SU-DHL-6 (cell line): Measurements from ENCODE around the gene SFMBT2.
"Not testable (repeated sequence)": the region's sequence is repeated elsewhere in the genome, so short reads cannot be mapped to it uniquely, and the experiment has no call there.

Source experiments
- H2AFZ ChIP-seq: fragments of 200-600 bp; sonication (generic); 2 replicates; pipeline ENCODE4 v1.6.1; 2014; ENCODE audit warnings: low read depth, mild to moderate bottlenecking, moderate library complexity, mixed read lengths, antibody characterized with exemption, low read length; ENCODE audit not compliant: severe bottlenecking
- H3F3A ChIP-seq: fragments of 200-600 bp; shearing (Covaris generic); 2 replicates; pipeline ENCODE4 v1.6.0; 2016; ENCODE audit warnings: antibody characterized with exemption, mild to moderate bottlenecking; ENCODE audit not compliant: insufficient read depth
- H3K27ac ChIP-seq: fragments of 200-600 bp; sonication (generic); 2 replicates; pipeline ENCODE4 v1.5.1; 2016; ENCODE audit warnings: low read depth, mild to moderate bottlenecking, low read length, moderate library complexity, mixed read lengths
- H3K27me3 ChIP-seq: fragments of 200-600 bp; sonication (generic), shearing (Covaris generic); 2 replicates; pipeline ENCODE4 v1.6.0; 2014; ENCODE audit warnings: mild to moderate bottlenecking, low read length
- H3K36me3 ChIP-seq: fragments of 200-600 bp; sonication (generic); 2 replicates; pipeline ENCODE4 v1.6.1; 2014; ENCODE audit warnings: mild to moderate bottlenecking, low read length, mixed read lengths
- H3K4me2 ChIP-seq: fragments of 300-600, 200-600 bp; shearing (Covaris generic), sonication (generic); 2 replicates; pipeline ENCODE4 v1.6.0; 2014; ENCODE audit warnings: low read length, low read depth, mild to moderate bottlenecking; ENCODE audit not compliant: poor library complexity, severe bottlenecking
- H3K4me3 ChIP-seq: fragments of 200-600 bp; sonication (generic); 2 replicates; pipeline ENCODE4 v1.5.1; 2014; ENCODE audit warnings: antibody characterized with exemption, low read length, mild to moderate bottlenecking, mixed read lengths; ENCODE audit not compliant: insufficient read depth, poor library complexity, severe bottlenecking
- H3K79me2 ChIP-seq: fragments of 200-600 bp; sonication (generic); 2 replicates; pipeline ENCODE4 v1.6.1; 2014; ENCODE audit warnings: mild to moderate bottlenecking, low read length, moderate library complexity; ENCODE audit not compliant: insufficient read depth
- H3K9ac ChIP-seq: fragments of 200-600 bp; sonication (generic); 2 replicates; pipeline ENCODE4 v1.7.0; 2014; ENCODE audit warnings: mild to moderate bottlenecking, low read length
- H3K9me2 ChIP-seq: fragments of 200-600 bp; sonication (generic); replicated peaks from 2 replicates; pipeline ENCODE4 v1.6.1; 2014; ENCODE audit warnings: low read length; ENCODE audit not compliant: insufficient read depth
- H3K9me3 ChIP-seq: fragments of 200-600 bp; sonication (generic); 2 replicates; pipeline ENCODE4 v1.6.1; 2014; ENCODE audit warnings: low read length, mixed read lengths; ENCODE audit not compliant: insufficient read depth
- H4K20me1 ChIP-seq: fragments of 200-600 bp; sonication (generic); 2 replicates; pipeline ENCODE4 v1.6.1; 2014; ENCODE audit warnings: low read depth, mild to moderate bottlenecking, antibody characterized with exemption, low read length, moderate library complexity, mixed read lengths
- EZH2phosphoT487 ChIP-seq: fragments of 200-600 bp; sonication (generic), shearing (Covaris generic); conservative IDR thresholded peaks from 2 replicates; pipeline ENCODE4 v1.6.1; 2018; ENCODE audit warnings: mild to moderate bottlenecking, antibody characterized with exemption, low read length, moderate library complexity, mixed read lengths
- TF ChIP-seq, protein P1 (sequence below): fragments of 200-600 bp; sonication (generic); IDR thresholded peaks from one replicate; pipeline ENCODE4 v1.5.1; 2017; ENCODE audit warnings: antibody characterized with exemption, mild to moderate bottlenecking, low read length, moderate library complexity; ENCODE audit not compliant: insufficient read depth, poor library complexity, severe bottlenecking

SFMBT2 gene

GRCh38 chr10:7388602-7389001 lies 22.2 kb downstream of the SFMBT2 start:
- Histone ChIP-seq H3K9me3 (no peaks in the 10 kb centered on the region), H4K20me1 (peaks cover 21% of the 10 kb centered on the region; the same call in 1 of the 2 replicates), H3F3A (no peaks in the 10 kb centered on the region), H3K9me2 (no peaks in the 10 kb centered on the region), H3K27me3 (no peaks in the 10 kb centered on the region), H3K4me2 (peak overlapping the region; percentile 42), H3K9ac (no peak overlapping the region), H2AFZ (no peak overlapping the region), H3K4me3 (no peak overlapping the region), H3K79me2 (peaks cover 87% of the 10 kb centered on the region), H3K27ac (no peak overlapping the region), H3K36me3 (no peaks in the 10 kb centered on the region)
- no peak for TF ChIP-seq EZH2phosphoT487
- TF ChIP-seq, protein P1, sequence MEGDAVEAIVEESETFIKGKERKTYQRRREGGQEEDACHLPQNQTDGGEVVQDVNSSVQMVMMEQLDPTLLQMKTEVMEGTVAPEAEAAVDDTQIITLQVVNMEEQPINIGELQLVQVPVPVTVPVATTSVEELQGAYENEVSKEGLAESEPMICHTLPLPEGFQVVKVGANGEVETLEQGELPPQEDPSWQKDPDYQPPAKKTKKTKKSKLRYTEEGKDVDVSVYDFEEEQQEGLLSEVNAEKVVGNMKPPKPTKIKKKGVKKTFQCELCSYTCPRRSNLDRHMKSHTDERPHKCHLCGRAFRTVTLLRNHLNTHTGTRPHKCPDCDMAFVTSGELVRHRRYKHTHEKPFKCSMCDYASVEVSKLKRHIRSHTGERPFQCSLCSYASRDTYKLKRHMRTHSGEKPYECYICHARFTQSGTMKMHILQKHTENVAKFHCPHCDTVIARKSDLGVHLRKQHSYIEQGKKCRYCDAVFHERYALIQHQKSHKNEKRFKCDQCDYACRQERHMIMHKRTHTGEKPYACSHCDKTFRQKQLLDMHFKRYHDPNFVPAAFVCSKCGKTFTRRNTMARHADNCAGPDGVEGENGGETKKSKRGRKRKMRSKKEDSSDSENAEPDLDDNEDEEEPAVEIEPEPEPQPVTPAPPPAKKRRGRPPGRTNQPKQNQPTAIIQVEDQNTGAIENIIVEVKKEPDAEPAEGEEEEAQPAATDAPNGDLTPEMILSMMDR: no peak

DNA sequence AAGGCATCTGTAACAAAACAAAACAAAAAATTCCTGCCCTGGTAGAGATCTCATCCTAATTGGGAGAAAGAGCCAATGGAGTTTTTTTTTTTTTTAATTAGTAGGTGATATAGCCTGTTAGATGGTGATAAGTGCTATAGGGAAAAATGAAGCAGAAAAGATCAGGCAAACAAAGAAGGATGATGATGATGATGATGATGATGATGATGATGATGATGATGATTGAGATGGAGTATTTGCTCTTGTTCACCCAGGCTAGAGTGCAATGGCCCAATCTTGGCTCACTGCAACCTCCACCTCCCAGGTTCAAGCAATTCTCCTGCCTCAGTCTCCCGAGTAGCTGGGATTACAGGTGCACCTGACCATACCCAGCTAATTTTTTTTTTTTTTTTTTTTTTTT lies 22.7 kb downstream of the SFMBT2 start:
- not testable (repeated sequence) for H3K9me2 ChIP-seq, H3K9ac ChIP-seq, H3K4me3 ChIP-seq, H3F3A ChIP-seq, H3K27me3 ChIP-seq, H3K27ac ChIP-seq, H3K9me3 ChIP-seq, H2AFZ ChIP-seq, H3K36me3 ChIP-seq, H3K4me2 ChIP-seq
- peaks cover 87% of the 10 kb centered on the region for H3K79me2 ChIP-seq
- peaks cover 21% of the 10 kb centered on the region for H4K20me1 ChIP-seq

- no peaks in the 10 kb centered on the region for H3K36me3 ChIP-seq
- no peak overlapping the region for H3K4me3 ChIP-seq
- no peaks in the 10 kb centered on the region for H3K9me3 ChIP-seq
- no peaks in the 10 kb centered on the region for H3F3A ChIP-seq
- no peak overlapping the region for H3K9ac ChIP-seq
- H3K27ac ChIP-seq: no peak overlapping the region
- H3K79me2 ChIP-seq: peaks cover 71% of the 10 kb centered on the region
- no peaks in the 10 kb centered on the region for H3K9me2 ChIP-seq
- H4K20me1 ChIP-seq: peaks cover 17% of the 10 kb centered on the region
- H3K27me3 ChIP-seq: no peaks in the 10 kb centered on the region
- H2AFZ ChIP-seq: no peak overlapping the region
- H3K4me2 ChIP-seq: no peak overlapping the region
- TF ChIP-seq, protein P1: no peak
- no peak for TF ChIP-seq EZH2phosphoT487
Observed at GRCh38 chr10:7385114-7385513, 25.7 kb downstream of the SFMBT2 start.

DNA sequence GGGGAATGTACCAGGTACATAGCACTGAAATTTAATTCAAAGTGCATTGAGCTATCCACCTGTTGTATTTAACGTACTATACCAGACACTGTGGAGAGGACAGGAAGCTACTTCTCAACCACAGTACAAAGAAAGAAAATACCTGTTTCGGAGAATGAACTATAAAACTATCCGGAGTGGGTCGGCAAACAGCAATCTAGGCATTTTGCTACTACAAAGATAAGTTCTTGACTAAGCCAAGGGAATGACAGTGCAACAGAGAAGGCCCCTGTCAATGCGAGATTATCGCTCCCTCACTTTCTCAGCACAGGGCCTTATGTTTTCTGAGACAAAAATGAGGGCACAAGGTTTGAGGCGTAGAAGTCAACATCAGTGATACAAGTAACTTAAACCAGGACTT lies 27.4 kb downstream of the SFMBT2 start:
- H3K79me2 ChIP-seq: peaks cover 54% of the 10 kb centered on the region
- H3K4me3 ChIP-seq: no peak overlapping the region
- TF ChIP-seq EZH2phosphoT487: no peak
- TF ChIP-seq, protein P1: no peak
- 0 out of 2 replicates have a peak, but pooled peaks cover 5% of the 10 kb centered on the region for H3F3A ChIP-seq
- no peak overlapping the region for H3K27ac ChIP-seq
- no peak overlapping the region for H3K4me2 ChIP-seq
- H3K27me3 ChIP-seq: no peaks in the 10 kb centered on the region
- H3K9ac ChIP-seq: no peak overlapping the region
- no peak overlapping the region for H2AFZ ChIP-seq
- H3K9me3 ChIP-seq: no peaks in the 10 kb centered on the region
- H3K36me3 ChIP-seq: 0 out of 2 replicates have a peak, but pooled peaks cover 4% of the 10 kb centered on the region
- no peaks in the 10 kb centered on the region for H3K9me2 ChIP-seq
- peaks cover 4% of the 10 kb centered on the region; the same call in 1 of the 2 replicates for H4K20me1 ChIP-seq
